Activated naive CD8-positive, alpha-beta T cell (primary cell): ENCODE results near the gene ANKRD36B.
"Not testable (repeated sequence)": the region's sequence is repeated elsewhere in the genome, so short reads cannot be mapped to it uniquely, and the experiment has no call there.

Experiments
- H3K27ac Mint-ChIP-seq: one replicate; pipeline ENCODE4 v1.8.0; 2021; ENCODE audit warnings: mixed read lengths
- H3K27me3 Mint-ChIP-seq: one replicate; pipeline ENCODE4 v1.8.0; 2021; ENCODE audit warnings: mixed read lengths
- H3K36me3 Mint-ChIP-seq: one replicate; pipeline ENCODE4 v1.8.0; 2021; ENCODE audit warnings: mixed read lengths
- H3K4me1 Mint-ChIP-seq: one replicate; pipeline ENCODE4 v1.8.0; 2021; ENCODE audit warnings: low read depth, mixed read lengths
- H3K4me3 Mint-ChIP-seq: one replicate; pipeline ENCODE4 v1.8.0; 2021; ENCODE audit warnings: mild to moderate bottlenecking, mixed read lengths
- H3K9me3 Mint-ChIP-seq: one replicate; pipeline ENCODE4 v1.8.0; 2021; ENCODE audit warnings: low read depth, mixed read lengths

Gene ANKRD36B

DNA sequence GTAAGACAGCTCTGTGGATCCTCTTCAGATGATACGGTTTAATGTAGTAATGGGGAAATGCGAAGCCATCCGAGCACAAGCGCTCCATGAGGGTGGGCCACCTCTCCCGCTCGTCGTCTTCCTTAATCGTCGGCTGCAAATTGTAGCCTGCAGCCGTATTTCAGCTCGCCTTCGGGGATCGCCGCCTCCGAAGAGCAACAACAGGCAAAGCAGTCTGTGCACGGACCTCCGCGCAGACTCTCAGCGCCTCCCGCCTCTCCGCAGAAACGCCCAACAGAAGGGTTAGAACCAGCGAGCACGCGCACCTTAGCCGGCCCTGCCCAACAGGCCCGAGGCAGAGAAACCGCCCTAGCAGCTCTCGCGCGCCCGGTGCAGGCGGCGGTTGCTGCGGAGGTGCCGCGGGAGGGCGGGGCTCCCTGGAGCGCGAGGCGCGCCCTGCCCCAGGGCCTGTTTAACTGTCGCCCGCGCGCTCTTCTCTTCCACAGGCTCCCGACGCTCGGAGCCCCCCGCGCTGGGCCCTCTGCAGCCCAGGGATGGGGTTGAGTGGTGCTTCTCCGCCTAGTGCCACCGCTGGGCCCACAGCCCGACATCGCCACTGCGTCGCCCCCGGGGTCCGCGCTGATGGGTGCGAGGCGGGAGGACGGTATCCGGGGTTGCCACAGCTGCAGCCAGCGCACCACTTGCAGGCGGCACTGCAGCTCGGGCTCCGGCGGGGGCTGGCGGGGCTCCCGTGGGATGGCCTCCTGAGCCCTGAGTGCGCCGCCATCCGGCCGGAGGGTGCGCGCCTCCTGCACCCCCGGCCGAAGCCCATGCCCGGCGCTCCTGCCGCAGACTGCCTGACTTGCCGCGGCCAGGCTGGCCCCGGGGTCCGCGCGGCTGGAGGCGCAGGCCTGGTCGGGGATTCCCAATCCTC, at the start of gene ANKRD36B:
TSS of gene ANKRD36B (minus strand) at position 280 of the 913 bp plus-strand sequence. CDS start at position 88, 192 bp downstream.
- H3K27ac Mint-ChIP-seq, result peak within 1 kb of the TSS; percentile 96
- not testable (repeated sequence) for H3K36me3 Mint-ChIP-seq, H3K9me3 Mint-ChIP-seq

DNA sequence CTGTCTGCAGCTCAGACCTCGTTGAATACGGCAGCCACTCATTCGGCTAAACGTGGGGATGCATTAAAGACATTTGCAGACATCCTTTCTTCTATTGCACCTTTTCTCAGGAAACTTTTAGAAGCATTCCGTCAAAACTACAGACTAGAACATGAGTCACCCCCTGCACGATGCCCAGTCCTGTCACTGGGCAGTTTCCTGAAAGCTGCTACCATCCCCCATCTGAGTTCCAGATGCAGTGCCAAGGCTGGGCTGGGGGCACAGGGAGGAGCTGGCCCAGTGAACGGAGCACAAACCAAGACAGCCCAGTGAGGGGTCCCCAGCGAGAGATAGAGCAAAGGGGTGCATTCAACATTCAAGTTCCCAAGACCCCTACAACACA, 36.4 kb upstream of the ANKRD36B start:
- not testable (repeated sequence) for H3K27ac Mint-ChIP-seq, H3K36me3 Mint-ChIP-seq, H3K4me1 Mint-ChIP-seq, H3K27me3 Mint-ChIP-seq, H3K4me3 Mint-ChIP-seq, H3K9me3 Mint-ChIP-seq

More for the DNA sequence above, at the start of gene ANKRD36B:
- H3K4me3 Mint-ChIP-seq, result peak within 1 kb of the TSS; percentile 95
- not testable (repeated sequence) for H3K4me1 Mint-ChIP-seq, H3K27me3 Mint-ChIP-seq

DNA sequence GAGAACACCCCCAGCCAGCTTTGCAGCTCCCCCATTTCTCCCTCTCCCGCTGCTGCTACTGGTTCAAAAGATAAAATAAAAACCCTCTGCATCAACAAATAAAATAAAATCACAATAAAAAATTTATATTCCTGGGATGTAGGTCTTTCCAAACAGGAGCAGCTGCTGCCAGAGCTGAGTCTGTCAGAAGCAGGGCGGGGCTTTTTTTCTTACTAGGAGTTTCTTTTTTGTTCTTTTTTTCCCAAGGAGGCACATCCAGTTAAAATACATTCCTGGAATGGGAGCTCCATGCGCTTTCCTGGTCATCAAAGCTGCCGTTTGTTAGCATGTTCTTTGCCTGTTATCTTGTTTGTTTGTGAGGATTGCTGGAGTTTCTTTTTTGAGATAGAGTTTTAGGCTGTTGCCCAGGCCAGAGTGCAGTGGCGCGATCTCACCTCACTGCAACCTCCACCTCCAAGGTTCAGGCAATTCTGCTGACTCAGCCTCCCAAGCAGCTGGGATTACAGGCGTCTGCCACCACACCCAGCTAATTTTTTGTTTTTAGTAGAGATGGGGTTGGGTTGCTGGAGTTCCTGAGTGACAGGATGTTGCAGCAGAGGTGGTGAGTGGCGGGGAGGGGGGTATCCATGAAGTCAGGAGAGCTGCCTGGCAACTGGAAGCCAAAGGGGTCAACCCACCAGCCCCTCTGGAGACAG, 35.8 kb upstream of the ANKRD36B start:
- not testable (repeated sequence) for H3K4me1 Mint-ChIP-seq, H3K36me3 Mint-ChIP-seq, H3K9me3 Mint-ChIP-seq, H3K4me3 Mint-ChIP-seq, H3K27ac Mint-ChIP-seq, H3K27me3 Mint-ChIP-seq

DNA sequence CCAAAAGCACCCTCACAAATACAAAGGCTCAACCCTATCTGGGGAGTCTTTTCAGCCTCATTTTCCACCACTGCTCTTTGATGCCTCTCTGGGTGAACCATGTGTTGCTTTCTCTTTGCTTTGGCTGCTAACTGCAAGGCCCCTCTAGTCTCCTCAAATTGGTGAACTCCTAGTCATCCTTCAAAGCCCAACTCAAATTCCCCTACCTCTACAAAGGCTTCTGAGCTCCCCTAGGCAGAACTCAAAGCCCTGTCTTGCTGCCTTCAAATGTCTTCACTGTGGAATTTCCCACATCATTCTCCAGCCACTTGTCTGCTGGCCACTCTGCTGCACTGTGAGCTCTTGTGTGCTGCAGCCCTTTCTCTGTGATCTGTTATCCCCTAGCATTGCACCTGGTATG, 33.3 kb upstream of the ANKRD36B start:
- not testable (repeated sequence) for H3K36me3 Mint-ChIP-seq, H3K9me3 Mint-ChIP-seq

DNA sequence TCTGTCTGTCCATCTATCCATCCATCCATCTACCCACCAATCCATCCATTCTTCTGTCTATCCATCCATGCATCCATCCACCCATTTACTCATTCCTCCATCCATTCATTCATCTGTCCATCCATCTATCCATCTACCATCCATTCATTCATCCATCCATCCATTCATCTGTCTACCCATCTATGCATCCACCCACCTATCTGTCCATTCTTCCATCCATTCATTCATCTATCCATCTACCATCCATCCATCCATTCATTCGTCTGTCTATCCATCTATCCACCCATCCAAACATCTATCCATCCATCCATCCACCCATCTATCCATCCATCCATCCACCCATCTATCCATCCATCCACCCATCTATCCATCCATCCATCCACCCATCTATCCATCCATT, 30.8 kb upstream of the ANKRD36B start:
- not testable (repeated sequence) for H3K27me3 Mint-ChIP-seq, H3K36me3 Mint-ChIP-seq, H3K27ac Mint-ChIP-seq, H3K4me1 Mint-ChIP-seq, H3K9me3 Mint-ChIP-seq, H3K4me3 Mint-ChIP-seq

More for the DNA sequence above, 33.3 kb upstream of the ANKRD36B start:
- not testable (repeated sequence) for H3K4me3 Mint-ChIP-seq, H3K27ac Mint-ChIP-seq, H3K4me1 Mint-ChIP-seq, H3K27me3 Mint-ChIP-seq

DNA sequence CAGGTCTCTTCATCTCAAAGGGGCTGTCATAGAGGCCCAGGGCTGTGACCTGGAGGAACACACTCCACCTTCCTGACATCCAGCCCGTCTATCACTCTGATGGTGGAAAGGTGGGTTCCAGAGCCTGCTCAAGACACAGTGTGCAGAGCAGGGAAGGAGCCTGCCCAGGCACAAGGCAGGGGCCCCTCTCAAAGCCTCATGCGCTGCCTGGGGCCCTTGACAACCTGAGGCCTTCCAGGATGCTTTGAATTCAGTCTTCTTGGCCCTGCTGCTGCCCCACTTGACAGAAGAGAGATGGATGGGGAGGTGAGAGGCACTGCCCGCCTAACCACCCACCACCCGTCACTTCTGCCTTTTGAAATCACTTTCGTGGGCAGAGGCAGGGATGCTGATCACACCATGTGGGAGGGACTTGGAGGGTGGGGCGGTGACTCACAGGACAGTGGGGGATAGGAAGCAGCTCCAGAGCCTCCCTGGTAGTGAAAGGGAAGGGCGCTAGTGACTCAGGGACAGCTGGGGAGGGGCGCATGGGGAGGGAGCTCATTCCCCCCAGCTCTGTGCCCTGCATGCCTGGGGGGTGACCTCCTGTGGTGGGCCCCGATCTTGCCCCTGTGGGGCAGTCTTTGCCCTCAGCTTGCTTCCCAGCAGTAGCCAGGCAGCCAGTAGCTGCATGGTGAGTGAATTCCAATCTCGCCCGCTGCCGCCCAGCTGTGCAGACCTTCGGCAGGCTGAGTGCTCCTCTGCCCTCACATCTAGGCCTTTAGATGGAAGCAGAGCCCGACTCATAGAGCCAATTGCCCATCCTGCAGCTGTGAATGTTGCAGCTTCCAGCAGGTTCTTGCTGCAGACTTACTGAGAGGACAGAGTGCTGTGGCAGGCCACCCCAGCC, 29.5 kb upstream of the ANKRD36B start:
- not testable (repeated sequence) for H3K27me3 Mint-ChIP-seq, H3K27ac Mint-ChIP-seq, H3K9me3 Mint-ChIP-seq, H3K36me3 Mint-ChIP-seq, H3K4me3 Mint-ChIP-seq, H3K4me1 Mint-ChIP-seq

DNA sequence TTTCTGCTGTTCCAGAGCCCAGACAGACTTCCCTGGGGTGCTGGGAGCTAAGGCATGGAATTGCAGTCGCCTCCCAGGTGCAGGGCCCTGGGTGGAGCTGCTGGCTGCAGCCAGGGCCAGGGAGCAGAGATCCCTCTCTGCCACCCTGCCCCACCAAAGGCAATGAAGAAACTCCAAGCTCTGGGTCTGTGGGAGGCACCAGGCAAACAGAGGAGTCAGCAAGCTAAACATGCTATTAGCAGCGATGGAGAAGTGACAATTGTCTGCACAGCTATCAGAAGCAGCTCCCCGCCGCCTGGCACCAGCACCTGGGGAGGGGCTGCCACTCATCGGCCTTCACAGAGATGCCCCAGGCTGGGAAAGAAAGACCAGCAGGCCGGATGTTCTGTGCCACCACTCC, 28.2 kb upstream of the ANKRD36B start:
- Mint-ChIP-seq H3K36me3 (no peaks in the 10 kb centered on the region), H3K4me3 (no peak overlapping the region), H3K27me3 (no peaks in the 10 kb centered on the region), H3K9me3 (no peaks in the 10 kb centered on the region), H3K4me1 (no peaks in the 10 kb centered on the region), H3K27ac (no peak overlapping the region)

DNA sequence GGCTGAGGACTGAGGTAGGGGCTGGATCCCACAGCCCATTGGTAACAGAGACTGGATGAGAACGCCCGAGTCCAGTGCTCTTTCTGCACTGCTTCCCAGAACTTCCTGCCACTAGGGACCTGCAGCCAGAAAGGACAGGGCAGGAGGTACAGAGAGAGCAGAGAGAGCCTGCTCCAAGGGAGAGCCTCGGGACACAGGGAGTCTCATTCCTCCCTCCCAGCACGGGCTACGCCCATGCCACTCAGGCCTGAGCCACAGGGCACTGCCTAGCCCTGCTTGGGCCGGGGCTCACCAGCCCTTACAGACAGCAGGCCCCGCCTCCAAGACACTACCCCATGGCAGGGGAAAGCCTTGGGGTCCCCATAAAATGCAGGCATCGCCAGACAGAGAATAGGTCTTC, 26.1 kb upstream of the ANKRD36B start:
- H3K27me3 Mint-ChIP-seq, result not testable (repeated sequence)

DNA sequence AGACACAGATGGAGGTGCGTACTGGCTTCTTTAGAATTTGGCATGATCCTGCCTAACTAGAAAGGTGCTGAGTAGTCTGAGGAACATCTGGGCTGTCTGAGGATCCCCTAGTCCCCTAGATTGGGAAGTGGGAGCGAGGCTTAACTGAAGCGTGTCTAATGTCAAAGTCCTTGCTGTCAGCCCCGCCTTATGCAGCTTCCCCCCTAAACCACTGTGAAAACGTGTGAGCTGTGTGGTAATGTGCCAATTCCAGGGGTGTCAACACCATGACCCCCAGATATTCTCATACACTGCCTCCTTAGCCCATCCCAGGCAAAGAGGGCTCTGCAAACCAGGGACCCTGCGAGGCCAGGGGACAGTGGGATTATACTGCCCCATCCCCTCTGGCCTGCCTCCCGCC, 22.2 kb upstream of the ANKRD36B start:
- not testable (repeated sequence) for H3K27ac Mint-ChIP-seq, H3K9me3 Mint-ChIP-seq, H3K27me3 Mint-ChIP-seq, H3K4me3 Mint-ChIP-seq, H3K36me3 Mint-ChIP-seq, H3K4me1 Mint-ChIP-seq

More for the DNA sequence above, 26.1 kb upstream of the ANKRD36B start:
- not testable (repeated sequence) for H3K36me3 Mint-ChIP-seq, H3K4me3 Mint-ChIP-seq, H3K27ac Mint-ChIP-seq, H3K4me1 Mint-ChIP-seq, H3K9me3 Mint-ChIP-seq

DNA sequence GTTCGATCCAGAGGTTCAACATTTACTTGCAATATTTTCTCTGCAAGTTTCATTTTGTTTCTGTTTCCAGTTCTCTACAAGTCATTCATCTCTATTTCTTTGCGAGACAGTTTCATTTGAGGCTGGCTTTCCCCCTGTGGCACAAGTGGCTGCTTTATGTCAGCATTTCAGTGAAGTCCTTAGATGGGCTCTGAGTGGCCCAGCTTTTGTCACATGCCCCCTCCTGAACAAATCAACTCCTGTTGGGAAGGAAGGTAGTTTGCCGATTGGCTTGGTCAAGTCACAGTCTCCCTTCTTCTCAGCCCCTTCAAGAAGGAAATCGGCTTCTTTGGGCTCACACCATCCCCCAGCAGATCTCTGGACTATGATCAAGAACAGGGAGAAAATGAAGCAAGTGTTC, 19.1 kb upstream of the ANKRD36B start:
- H3K27ac Mint-ChIP-seq, H3K9me3 Mint-ChIP-seq, H3K27me3 Mint-ChIP-seq, H3K4me1 Mint-ChIP-seq, H3K4me3 Mint-ChIP-seq, H3K36me3 Mint-ChIP-seq: not testable (repeated sequence)

DNA sequence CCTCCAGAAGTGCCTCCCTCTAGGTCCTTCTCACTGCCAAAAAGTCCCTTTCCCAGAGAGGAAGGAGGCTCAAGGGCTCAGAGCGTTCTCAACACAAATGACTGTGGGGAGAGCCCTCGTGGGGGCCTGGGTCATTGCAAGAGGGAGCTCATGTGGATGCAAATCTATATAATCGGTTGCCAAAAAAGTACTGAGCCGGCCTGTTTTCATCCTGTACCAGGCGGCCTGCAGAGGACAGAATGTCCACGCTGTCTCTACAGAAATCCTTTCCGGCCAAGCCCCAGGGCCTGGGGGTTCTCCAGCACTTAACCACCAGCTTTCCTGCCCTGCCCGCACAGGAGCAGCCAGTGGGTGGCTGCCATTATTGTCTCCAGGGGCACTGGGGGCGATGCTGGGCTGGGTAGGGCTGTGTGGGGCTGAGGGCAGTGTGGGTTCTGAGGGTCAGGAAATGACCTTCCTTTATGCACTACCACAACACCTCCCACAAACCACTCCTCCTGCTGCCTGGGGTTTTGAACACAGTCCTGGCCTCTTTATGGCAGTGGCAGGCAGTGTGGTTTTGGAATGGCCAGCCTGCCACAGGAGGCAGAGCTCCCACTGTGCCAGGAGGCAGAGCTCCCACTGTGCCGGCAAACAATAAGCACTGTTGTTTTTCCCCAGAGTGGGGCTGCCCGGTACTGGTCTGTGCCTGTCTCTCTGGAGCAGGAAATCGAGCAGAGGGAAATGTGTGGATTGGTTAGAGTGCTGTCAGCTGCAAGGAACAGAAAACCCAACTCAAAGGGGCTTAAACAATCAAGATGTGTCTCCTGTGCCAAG, 16.1 kb upstream of the ANKRD36B start:
- not testable (repeated sequence) for H3K27me3 Mint-ChIP-seq, H3K27ac Mint-ChIP-seq, H3K4me1 Mint-ChIP-seq, H3K9me3 Mint-ChIP-seq, H3K4me3 Mint-ChIP-seq, H3K36me3 Mint-ChIP-seq

DNA sequence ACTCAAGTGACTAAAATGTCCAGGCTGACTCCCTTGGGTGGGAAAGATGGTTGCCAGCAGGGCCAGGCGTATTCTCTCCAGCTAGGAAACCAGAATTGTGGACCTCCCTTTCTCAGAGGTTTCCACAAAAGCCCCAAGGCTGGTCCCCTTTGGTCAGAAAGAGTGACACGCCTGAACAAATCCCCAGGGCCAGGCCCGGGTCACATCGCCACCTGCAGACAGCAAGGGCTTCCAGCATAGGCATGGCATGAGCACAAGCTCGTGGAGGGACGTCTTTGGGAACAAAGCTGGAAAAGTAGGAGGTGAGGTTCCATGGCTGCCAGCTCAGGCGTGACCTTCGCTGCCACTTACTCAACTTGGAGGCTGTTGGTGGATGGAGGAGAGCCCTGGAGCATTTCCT, 15.4 kb upstream of the ANKRD36B start:
- not testable (repeated sequence) for H3K27me3 Mint-ChIP-seq, H3K4me1 Mint-ChIP-seq, H3K27ac Mint-ChIP-seq, H3K9me3 Mint-ChIP-seq, H3K36me3 Mint-ChIP-seq, H3K4me3 Mint-ChIP-seq

DNA sequence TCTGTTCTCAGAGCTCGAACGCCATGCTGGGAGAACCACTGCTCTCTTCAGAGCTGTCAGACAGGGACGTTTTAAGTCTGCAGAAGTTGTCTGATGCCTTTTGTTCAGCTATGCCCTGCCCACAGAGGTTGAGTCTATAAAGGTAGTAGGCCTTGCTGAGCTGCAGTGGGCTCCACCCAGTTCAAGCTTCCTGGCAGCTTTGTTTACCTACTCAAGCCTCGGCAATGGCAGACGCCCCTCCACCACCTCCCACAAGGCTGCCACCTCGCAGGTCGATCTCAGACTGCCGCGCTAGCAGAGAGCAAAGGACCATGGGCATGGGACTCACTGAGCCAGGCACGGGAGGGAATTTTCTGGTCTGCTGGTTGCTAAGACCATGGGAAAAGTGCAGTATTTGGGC, 11.9 kb upstream of the ANKRD36B start:
- not testable (repeated sequence) for H3K4me1 Mint-ChIP-seq, H3K9me3 Mint-ChIP-seq, H3K27me3 Mint-ChIP-seq, H3K27ac Mint-ChIP-seq, H3K4me3 Mint-ChIP-seq, H3K36me3 Mint-ChIP-seq

DNA sequence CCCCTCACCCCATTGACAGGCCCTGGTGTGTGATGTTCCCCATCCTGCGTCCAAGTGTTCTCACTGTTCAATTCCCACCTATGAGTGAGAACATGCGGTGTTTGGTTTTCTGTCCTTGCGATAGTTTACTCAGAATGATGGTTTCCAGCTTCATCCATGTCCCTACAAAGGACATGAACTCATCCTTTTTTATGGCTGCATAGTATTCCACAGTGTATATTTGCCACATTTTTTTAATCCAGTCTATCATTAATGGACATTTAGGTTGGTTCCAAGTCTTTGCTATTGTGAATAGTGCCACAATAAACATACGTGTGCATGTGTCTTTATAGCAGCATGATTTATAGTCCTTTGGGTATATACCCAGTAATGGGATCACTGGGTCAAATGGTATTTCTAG, 6.5 kb upstream of the ANKRD36B start:
- not testable (repeated sequence) for H3K36me3 Mint-ChIP-seq, H3K27ac Mint-ChIP-seq, H3K4me1 Mint-ChIP-seq, H3K9me3 Mint-ChIP-seq, H3K27me3 Mint-ChIP-seq, H3K4me3 Mint-ChIP-seq

DNA sequence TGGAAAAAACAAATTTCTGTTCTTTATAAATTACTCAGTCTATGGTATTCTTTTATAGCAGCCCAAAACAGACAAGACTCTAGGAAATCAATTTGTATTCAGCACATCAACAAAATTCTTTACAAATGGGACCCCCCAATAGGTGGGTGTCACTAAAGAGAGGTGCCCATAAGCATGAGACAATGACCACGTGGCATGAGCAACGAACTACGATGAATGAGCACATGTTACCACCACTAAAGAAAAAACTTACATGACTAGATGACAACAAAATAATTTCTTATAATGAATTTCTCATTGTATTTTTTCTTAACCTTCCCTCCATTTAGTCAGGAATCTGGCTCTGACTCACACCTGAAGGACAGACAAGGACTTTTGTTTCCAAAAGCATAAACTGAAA, 3.8 kb upstream of the ANKRD36B start:
- not testable (repeated sequence) for H3K4me1 Mint-ChIP-seq, H3K9me3 Mint-ChIP-seq, H3K4me3 Mint-ChIP-seq, H3K27me3 Mint-ChIP-seq, H3K27ac Mint-ChIP-seq, H3K36me3 Mint-ChIP-seq
